WI38 (cell line): ENCODE results near the gene APLN.

Experiments
- H3K4me3 ChIP-seq: 2 replicates; pipeline ENCODE4 v1.5.1; 2011; ENCODE audit warnings: low read depth, mild to moderate bottlenecking, control low read depth, low read length
- CTCF ChIP-seq: IDR thresholded peaks from 2 replicates; pipeline ENCODE4 v1.5.1; 2012; ENCODE audit warnings: low read depth, mild to moderate bottlenecking, control low read depth, low read length

Gene APLN

DNA sequence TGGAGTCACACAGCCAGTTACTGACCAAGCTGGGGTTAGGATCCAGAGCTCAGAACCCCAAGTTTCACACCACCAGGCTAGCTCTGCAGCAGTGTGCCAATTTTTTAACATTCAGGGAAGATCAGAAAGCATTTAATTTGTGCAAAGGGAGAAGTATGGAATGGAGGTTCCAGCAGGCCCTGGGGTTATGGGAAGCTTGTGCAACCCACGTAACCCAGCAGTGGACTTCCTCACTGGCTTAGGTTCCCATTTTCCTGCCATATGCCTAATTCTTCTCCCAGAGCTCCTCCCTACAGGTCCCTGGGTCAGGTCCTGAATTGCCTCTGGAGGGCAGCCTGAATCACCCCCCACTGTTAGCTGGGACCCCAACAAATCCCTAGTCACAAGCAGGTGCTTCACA is 14.0 kb downstream of the APLN start:
- H3K4me3 ChIP-seq, result no peak overlapping the region
- no peak for TF ChIP-seq CTCF

- H3K4me3 ChIP-seq, result no peak overlapping the region
- TF ChIP-seq CTCF, result no peak
These were observed 15.8 kb downstream of the APLN start for GRCh38 chrX:129638917-129639316.

DNA sequence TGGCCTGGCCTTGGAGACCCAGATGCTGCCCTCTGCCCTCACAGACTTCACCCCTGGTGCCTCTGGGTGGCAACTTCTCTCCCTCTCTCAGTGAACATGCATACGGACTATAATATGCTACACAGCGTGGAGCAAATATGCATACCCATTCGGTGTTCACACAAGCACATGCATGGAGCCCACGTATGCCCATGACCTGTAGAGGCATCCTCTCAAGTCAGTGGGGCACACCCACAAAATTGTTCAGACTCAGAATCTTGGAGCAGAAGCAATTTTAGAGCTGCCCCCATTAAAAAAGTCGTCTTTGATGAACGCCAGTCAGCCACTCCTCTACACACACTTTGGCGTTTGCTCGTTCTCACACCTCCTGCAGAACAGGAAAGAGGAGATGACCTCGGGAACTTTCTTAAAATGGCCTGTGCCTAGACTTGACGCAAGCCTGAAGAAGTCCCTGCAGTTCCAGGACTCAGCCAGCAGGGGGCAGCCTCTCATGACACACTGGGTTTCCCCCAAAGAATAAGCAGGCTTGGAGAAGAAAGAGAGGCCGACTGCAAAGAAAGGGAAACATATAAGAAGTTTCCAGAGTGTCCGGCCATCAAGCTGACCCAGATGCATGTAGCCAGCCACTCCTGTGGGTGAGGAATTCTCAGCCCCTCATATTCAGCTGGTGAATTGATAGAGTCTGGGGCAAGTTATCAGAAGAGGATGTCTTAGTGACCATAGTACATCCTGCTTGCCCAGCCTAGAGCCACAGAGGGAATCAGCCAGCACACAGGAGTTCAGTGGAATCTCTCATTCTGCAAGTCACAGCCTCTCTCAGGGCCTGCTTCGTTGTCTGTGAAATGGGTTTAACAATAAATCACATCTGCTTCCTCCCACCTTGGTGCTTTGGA is 17.3 kb downstream of the APLN start:
- H3K4me3 ChIP-seq, result no peak overlapping the region
- peak; percentile 96 for TF ChIP-seq CTCF

DNA sequence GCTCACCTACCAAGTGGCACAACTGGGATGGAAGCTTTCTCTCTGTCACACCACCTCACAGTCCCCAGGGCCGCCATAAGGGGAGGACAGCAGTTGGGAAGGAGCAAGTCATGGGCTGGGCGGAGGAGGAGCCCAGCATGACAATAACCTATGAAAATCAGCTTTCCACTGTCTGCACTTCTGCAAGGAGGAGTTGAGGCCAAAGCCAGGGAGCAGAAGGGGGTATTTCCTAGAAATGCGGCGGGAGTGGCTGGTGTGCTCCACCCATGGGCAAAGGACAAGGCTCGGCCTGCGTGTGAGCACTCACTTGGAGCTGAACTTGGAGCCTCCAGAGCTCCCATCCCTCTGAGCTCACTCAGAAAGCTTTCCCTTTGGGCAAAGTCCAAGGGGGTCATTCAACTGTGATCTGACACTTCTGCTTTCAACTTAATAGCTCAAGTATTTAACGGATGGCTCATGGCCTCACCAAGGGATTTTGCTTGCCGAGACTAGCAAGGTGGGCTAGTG is 18.5 kb downstream of the APLN start:
- no peak overlapping the region for H3K4me3 ChIP-seq
- no peak for TF ChIP-seq CTCF

DNA sequence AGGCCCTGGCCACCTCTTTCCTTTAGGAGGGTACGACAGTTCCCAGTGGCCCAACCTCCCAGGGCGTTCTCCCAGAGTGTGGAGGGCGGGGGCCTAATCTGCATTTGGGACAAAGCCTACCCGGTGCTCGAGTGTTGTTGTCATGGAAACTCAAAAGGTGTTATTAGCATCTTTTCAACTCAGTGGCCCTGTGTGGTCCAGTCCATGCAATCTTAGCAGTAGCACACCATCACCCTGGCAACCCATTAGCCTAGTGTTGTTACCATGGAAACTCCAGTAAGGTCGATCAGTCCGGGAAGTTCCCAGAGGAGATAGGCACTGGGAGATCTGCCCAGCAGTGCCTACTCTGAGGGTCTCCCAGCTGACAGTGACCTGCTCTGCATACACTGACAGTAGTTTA is 20.2 kb downstream of the APLN start:
- no peak for TF ChIP-seq CTCF
- H3K4me3 ChIP-seq, result no peak overlapping the region

DNA sequence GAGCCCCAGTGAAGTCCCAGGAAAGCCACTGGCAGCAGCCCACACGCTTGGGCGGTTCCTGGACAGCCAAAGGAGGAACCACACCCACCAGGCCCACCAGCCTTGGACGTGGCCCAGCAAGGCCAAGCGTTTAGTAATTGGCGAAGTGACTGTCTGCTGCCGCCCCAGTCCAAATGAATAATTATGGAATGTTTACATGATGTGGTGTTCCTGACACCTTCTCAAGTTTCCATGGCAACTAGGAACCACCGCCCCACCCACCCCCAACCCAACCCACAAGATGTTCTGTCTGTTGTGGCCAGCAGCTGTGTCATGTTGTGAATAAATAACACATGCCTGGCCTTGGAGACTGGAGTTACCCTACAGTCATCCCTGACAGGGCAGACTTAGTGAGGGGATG is 22.3 kb downstream of the APLN start:
- H3K4me3 ChIP-seq, result no peak overlapping the region
- TF ChIP-seq CTCF, result no peak

DNA sequence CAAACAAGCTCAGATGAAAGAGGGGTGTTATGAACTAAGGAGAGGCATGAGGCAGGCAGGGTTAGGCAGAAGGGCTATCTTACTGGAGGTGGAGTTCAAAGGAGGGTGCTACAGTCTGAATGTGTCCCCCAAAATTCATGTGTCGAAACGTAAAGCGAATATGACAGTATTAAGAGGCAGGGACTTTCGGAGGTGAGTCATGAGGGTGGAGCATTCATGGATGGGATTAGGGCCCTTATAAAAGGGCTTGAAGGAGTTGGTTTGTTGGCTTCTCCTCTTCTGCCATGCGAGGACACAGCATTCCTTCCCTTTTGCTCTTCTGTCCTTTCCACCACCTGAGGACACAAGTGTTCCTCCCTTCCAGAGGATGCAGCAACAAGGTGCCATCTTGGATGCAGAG is 22.9 kb downstream of the APLN start:
- TF ChIP-seq CTCF, result no peak
- H3K4me3 ChIP-seq, result no peak overlapping the region
